ENCODE results near the gene GPRC5A.
A peak's percentile ranks its signal among the peaks of the same experiment; 100 is the strongest.

Gene GPRC5A

DNA sequence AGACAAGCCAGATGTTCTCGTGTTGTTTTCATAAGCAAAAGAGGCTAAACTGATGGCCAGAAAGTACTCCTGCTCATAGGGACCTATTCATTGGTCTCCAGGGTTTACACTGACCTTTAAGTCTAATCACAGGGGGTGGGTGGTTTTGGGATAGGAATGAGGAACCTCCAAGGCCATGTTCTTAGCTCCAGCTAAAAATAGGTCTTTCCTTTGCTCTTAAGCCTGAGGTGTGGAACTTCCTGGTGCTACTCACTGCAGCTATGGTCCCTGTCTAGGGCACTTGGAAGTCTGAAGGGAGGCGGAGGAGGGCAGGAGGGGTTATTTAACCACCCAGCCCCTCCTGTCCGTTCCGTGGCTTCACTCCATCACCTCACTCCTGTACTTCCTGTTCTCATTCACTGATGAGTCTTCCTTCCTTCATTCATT, 18.6 kb downstream of the GPRC5A start:
- no peak for DNase-seq (ENCODE audit: low read depth)

GRCh38 chr12:12912711-12913110, 21.3 kb downstream of the GPRC5A start:
- DNase-seq (ENCODE audit: low read depth): no peak

GRCh38 chr12:12915656-12916055, 24.3 kb downstream of the GPRC5A start:
- no peak for DNase-seq (ENCODE audit: low read depth)

DNA sequence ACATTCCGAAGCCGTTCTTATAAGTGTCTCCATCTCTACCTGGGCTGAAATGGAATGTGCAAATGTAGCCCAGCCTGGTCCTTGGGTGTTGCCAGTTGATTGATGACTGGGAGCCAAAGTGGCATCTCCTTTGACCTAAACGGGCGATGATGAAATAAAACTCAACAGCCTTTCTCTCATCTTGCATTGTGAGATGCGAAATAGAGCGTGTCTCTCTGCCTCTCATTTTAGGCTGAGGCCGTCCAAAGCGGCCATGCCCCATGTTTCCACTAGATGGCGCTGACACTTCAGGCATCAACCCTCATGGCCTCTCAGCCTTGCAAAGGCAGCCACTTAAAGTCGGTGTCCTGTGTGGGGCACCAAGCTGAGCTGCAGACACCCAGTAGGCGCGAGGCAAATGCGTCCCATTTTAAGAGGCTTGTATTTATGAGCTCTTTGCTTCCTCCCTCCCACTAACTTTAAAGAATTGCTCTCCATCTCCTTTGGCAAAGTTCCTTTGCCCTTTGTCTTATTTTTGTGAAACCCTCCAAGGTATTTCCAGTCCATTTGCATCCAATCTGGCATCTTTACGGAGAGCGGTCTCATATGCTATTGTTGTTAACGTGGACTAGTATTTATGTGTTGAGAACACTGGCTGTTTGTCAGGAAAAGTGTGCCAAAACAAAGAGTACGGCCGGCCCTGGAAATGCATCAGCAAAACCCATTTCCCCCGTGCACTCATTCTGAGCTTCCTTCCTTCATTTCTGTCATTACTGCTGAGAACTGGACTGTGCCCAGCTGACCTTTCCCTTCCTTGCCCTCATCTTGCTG, 25.0 kb downstream of the GPRC5A start:
- no peak for DNase-seq (ENCODE audit: low read depth)

DNA sequence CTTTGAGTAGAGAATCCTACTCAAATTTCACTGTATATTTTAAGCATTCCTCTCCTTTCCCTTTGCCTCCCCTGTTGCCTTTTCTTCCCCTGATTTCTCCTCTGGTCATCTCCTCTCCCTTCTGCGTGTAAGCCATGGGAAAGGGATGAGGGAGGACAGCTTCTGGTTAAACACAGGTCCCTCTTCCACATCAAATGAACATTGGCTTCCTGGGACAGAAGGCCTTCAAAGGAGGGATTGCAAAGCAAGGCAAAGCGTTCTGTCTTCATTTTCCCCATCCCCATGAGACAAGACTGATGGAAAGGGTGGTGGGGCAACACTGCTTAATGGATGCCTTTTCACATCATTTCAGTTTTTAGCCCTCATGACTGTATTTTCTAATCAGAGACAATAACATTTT, 26.2 kb downstream of the GPRC5A start:
- DNase-seq (ENCODE audit: low read depth): no peak

GRCh38 chr12:12918781-12919389, 27.5 kb downstream of the GPRC5A start:
- no peak for DNase-seq (ENCODE audit: low read depth)

DNA sequence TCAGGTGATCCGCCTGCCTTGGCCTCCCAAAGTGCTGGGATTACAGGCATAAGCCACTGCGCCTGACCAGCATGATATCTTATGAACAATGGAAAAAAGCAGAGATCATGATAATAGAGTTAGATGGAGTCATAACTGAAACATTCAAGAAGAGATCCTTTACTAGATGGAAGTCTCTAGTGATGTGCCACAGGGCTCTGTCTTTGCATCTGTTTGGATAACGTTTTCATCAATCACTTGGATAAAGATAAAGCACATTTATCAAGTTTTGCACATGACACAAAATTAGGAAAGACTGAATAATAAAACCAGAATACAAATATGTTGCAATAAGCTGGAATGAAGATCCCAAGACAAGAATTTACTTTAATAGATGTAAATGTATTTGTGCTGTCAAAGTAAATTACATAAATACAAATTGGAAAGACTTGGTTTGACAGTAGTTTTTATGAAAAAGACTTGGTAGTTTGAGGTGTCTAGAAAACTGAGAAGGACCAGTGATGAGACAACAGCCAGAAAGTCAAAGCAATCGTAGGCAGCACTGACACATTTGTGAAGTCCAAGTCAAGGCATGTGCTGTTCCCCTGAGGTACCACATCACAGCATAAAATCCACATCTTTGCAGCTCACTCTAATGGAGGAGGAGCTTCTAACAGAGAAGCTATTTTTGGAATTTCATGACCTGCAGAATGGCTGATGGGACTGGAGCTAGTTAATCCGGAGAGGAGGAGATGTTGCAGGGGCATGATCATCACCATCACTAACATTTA, 28.5 kb downstream of the GPRC5A start:
- no peak for DNase-seq (ENCODE audit: low read depth)

DNA sequence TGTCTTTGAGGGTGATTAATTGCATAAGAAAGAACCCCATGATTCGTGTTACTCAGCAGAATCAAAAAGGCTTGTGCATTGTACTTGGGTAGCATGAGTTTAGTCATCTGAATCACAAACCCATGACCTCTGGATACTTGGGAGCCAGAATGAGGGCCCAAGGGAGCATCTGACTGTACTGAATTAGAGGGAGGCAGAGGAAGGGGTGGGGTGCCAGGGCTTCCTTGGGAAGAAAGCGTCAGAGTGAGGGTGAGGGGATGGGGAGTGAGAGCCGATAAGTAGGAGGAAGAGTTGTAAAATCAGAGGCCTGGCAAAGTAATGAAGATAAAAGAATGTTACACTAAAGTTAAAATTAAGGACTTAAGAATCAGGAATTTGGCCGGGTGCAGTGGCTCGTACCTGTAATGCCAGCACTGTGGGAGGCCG, 30.8 kb downstream of the GPRC5A start:
- DNase-seq (ENCODE audit: low read depth): no peak

DNA sequence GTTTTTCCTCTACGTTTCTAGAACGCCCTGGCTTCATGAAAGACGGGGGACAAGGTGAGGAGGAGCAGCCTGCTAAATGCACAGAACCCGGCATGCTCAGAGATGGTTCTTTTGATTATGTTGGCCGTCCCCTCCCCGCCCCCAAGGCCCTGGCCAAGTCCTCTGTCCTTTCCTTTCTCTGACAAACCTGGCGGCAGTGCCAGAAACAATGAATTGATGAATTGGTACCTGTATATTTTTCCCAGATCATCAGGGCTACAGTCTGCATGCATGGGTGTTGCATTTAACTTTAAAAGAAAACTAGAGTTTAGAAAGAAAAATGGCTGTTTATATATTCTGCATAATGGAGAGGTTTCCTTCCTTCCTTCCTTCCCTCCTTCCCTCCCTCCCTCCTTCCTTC, 31.6 kb downstream of the GPRC5A start:
- DNase-seq (ENCODE audit: low read depth): no peak

GRCh38 chr12:12924169-12924568, 32.8 kb downstream of the GPRC5A start:
- no peak for DNase-seq (ENCODE audit: low read depth)

GRCh38 chr12:12925388-12925787, 34.0 kb downstream of the GPRC5A start:
- DNase-seq (ENCODE audit: low read depth): no peak

GRCh38 chr12:12926571-12927071, 35.3 kb downstream of the GPRC5A start:
- no peak for DNase-seq (ENCODE audit: low read depth)

DNA sequence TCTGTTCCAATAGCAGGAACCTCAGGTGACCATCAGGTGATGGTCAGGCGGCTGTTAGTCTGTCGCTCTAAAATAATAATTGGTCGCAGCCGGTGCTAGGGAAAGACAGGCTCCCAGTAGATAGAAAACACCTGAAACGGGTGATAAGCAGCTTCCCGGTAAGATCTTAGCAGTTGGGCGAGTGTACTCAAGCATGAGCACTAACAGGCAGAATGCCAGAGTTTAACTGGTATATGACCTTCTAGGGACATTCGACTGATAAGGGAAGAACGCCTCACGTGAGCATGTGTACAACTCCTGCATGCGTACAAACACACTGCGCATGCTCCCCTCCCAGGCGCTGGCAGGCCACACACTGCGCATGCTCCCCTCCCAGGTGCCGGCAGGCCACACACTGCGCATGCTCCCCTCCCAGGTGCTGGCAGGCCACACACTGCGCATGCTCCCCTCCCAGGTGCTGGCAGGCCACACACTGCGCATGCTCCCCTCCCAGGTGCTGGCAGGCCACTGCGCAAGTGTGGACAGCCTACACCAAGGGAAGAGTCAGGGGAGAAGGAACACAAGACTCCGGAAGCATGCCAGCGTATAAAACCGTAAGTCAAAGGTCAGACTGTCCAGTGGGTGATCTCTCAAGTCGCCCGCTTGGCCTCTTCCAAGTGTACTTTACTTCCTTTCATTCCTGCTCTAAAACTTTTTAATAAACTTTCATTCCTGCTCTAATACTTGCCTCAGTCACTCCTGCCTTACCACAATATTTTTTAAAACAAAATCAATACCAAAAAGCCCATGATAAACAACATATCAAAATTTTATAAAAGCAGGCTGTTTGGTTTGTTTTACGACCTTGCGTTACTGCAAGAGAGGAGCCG, 36.1 kb downstream of the GPRC5A start:
- DNase-seq (ENCODE audit: low read depth): peak; percentile 19

DNA sequence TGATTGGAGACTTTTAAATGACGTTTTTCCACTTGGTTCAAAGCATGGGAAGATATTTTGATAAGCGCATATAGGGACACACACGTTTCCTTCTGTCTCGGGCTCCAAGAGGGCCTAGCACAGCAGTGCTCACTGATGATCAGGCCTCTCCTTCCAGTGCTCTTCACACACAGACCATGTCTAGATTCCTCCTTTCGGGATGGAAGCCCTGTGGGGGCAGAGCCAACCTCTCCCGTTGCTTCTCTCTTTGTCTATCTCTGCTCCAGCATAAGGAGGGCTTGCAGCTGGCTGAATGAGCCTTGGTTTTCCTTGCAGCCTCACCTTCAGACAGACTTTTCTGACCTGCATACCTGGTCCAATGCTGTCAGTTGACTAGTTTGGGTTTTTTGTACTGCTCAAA, 38.3 kb downstream of the GPRC5A start:
- no peak for DNase-seq (ENCODE audit: low read depth)

DNA sequence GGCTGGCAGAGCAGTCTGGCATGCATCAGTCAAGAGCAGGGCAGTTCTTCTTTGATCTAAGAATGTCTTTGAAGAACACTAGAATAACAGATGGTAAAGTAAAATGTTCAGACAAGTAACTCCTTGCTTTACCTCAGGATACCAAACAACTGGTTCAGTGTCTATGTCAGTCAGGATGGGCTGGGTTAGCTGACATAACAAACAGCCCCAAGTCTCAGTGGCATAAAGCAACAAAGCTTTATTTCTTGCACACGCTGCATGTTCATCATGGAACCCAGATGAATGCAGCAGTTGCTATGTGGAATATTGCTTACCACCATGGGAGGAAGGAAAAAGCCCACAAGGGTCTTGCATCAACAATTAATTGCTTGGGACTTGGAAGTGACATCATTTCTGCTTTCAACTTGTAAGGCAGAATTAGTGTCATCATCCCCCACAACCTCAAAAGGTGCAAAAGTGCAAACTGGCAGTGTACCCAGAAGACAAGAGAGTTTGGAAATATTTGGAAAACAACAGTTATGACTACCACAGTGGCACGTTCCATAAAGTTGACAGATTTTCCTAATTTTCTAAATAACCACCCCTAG, 39.4 kb downstream of the GPRC5A start:
- no peak for DNase-seq (ENCODE audit: low read depth)

DNA sequence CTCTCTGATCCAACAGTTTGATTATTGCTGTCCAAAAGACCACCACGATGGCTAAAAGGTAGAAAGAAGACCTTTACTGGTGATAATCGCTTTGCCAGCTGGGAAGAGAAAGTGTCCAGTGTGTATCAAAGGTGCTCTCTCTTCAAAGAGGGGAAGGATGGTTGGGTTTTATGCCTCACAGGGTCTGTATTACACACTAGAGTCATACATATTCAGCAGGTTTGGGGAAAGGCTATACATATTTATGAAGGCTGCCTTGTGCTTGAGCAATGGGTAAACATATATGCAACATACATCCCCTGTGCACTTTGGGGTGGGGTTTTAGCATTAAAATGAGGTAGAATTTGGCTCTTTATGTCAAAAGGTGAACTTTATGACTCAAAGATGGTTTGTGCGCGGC, 42.4 kb downstream of the GPRC5A start:
- no peak for DNase-seq (ENCODE audit: low read depth)

GRCh38 chr12:12934556-12934955, 43.2 kb downstream of the GPRC5A start:
- no peak for DNase-seq (ENCODE audit: low read depth)

GRCh38 chr12:12936983-12937491, 45.7 kb downstream of the GPRC5A start:
- no peak for DNase-seq (ENCODE audit: low read depth)

DNA sequence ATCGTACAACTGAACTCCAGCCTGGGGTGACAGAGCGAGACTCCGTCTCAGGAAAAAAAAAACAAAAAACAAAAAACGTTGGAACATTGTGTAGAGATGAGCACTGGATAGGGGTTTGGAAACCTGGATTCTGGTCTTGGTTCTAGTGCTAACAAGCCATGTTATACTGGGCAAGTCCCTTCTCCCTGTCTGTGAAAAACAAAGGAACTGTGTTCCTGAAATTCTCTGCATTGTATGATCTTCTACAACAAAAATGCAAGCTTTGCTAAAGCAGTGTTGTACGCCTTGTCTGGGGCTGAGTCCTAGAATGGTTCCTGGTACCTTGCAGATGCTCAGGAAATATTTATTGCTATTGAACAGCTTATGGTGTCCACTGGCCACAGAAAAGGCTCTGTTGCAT, 47.2 kb downstream of the GPRC5A start:
- DNase-seq (ENCODE audit: low read depth): no peak

GRCh38 chr12:12939888-12940287, 48.5 kb downstream of the GPRC5A start:
- no peak for DNase-seq (ENCODE audit: low read depth)

Measured in non-pigmented ciliary epithelial cell (primary cell).